Breast epithelium (tissue), 3 donors: ENCODE data around the gene PDE4D.

Experiments
- POLR2A ChIP-seq: fragments of 450-650 bp; IDR thresholded peaks from one replicate; pipeline ENCODE4 v1.6.1; 2016; ENCODE audit warnings: antibody characterized with exemption, mild to moderate bottlenecking, moderate library complexity
- POLR2AphosphoS5 ChIP-seq, 3 donors: sonication (generic); formaldehyde crosslinking; IDR thresholded peaks; one replicate each; pipeline ENCODE4 v1.6.1; 2017; ENCODE audit warnings: antibody characterized with exemption in 3 of 3
- TF ChIP-seq, protein P1 (sequence below), 3 donors: fragments of 450-650 bp; IDR thresholded peaks; one replicate each; pipeline ENCODE4 v1.5.1; 2016 to 2017; ENCODE audit warnings: antibody characterized with exemption in 3 of 3, mild to moderate bottlenecking in 3 of 3, moderate library complexity in 3 of 3

DNA sequence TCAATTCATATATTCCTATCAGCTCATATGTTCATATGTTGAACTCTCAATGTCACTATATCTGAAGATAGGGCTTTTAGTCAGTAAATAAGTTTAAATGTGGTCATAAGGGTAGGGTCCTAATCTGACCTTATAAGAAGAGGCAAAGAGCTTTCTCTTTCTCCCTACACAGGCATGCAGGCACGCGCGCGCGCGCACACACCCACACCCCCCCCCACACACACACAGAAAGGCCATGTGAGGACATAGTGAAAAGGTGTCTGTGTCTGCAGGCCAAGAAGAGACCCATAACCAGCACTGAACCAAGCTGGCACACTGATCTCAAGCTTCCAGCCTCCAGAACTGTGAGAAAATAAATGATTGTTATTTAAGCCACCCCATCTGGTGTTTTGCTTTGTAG, 76.0 kb downstream of the PDE4D start:
- TF ChIP-seq, protein P1, sequence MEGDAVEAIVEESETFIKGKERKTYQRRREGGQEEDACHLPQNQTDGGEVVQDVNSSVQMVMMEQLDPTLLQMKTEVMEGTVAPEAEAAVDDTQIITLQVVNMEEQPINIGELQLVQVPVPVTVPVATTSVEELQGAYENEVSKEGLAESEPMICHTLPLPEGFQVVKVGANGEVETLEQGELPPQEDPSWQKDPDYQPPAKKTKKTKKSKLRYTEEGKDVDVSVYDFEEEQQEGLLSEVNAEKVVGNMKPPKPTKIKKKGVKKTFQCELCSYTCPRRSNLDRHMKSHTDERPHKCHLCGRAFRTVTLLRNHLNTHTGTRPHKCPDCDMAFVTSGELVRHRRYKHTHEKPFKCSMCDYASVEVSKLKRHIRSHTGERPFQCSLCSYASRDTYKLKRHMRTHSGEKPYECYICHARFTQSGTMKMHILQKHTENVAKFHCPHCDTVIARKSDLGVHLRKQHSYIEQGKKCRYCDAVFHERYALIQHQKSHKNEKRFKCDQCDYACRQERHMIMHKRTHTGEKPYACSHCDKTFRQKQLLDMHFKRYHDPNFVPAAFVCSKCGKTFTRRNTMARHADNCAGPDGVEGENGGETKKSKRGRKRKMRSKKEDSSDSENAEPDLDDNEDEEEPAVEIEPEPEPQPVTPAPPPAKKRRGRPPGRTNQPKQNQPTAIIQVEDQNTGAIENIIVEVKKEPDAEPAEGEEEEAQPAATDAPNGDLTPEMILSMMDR (IDR thresholded peaks at IDR 0.05) = no peak
- TF ChIP-seq POLR2A = no peak
- no peak for TF ChIP-seq POLR2AphosphoS5 (IDR thresholded peaks at IDR 0.05)
